ENCODE measurements around the gene ADD2.

ADD2 gene

GRCh38 chr2:70719231-70719630 lies 48.8 kb downstream of the ADD2 start:
- DNase-seq: no peak

GRCh38 chr2:70718736-70719135 lies 49.3 kb downstream of the ADD2 start:
- no peak for DNase-seq

- DNase-seq: no peak
Measured at GRCh38 chr2:70718241-70718640, 49.8 kb downstream of the ADD2 start.

GRCh38 chr2:70717431-70718038 lies 50.5 kb downstream of the ADD2 start:
- DNase-seq: no peak

- DNase-seq: no peak
Measured at GRCh38 chr2:70716951-70717350, 51.0 kb downstream of the ADD2 start.

GRCh38 chr2:70716131-70716743 lies 51.8 kb downstream of the ADD2 start:
- no peak for DNase-seq

- DNase-seq: no peak
Measured at GRCh38 chr2:70715071-70715985, 52.7 kb downstream of the ADD2 start.

- DNase-seq: no peak
Measured at GRCh38 chr2:70714141-70714905, 53.7 kb downstream of the ADD2 start.

GRCh38 chr2:70712916-70713315 lies 55.1 kb downstream of the ADD2 start:
- DNase-seq: no peak

GRCh38 chr2:70711191-70711590 lies 56.8 kb downstream of the ADD2 start:
- DNase-seq: no peak

GRCh38 chr2:70710038-70710690 lies 57.8 kb downstream of the ADD2 start:
- no peak for DNase-seq

GRCh38 chr2:70709275-70710037 lies 58.5 kb downstream of the ADD2 start:
- no peak for DNase-seq

GRCh38 chr2:70708376-70709199 lies 59.4 kb downstream of the ADD2 start:
- no peak for DNase-seq

GRCh38 chr2:70707706-70708105 lies 60.3 kb downstream of the ADD2 start:
- no peak for DNase-seq

- DNase-seq: no peak
Measured at GRCh38 chr2:70706026-70706795, 61.8 kb downstream of the ADD2 start.

- no peak for DNase-seq
Measured at GRCh38 chr2:70705160-70705850, 62.7 kb downstream of the ADD2 start.

GRCh38 chr2:70703900-70704549 lies 64.0 kb downstream of the ADD2 start:
- no peak for DNase-seq

GRCh38 chr2:70702711-70703395 lies 65.1 kb downstream of the ADD2 start:
- DNase-seq: no peak

Data from midbrain (tissue), 1 donor.